ENCODE data around the gene SNRNP70. TPM values are rescaled to one million over a fixed set of nuclear protein-coding genes. Genes with fewer than 3 reads are reported as not detected.
A peak's percentile ranks its signal among the peaks of the same experiment; 100 is the strongest.

SNRNP70 gene
- total and polyA plus RNA-seq, 10 of the 15 experiments (the other 5 are each of a cell fraction or from before 2014, with no cell fraction given), result 2.7 to 453 (median 159) TPM

GRCh38 chr19:49141352-49141751, 56.1 kb downstream of the SNRNP70 start (continued):
- TF ChIP-seq BHLHE40 (IDR thresholded peaks at IDR 0.05; ENCODE audit: borderline replicate concordance in 1 of 2, low read depth in 2 of 2, low read length in 1 of 2) (no peak), EED (IDR thresholded peaks at IDR 0.05; ENCODE audit: low read depth) (no peak), RUNX3 (IDR thresholded peaks at IDR 0.05; ENCODE audit: low read length) (no peak), MEF2B (IDR thresholded peaks at IDR 0.05; ENCODE audit: partially characterized antibody, poor library complexity, severe bottlenecking) (no peak), LARP7 (IDR thresholded peaks at IDR 0.05) (no peak), SPI1 (IDR thresholded peaks at IDR 0.05; ENCODE audit: borderline replicate concordance, insufficient read depth, low read depth, low read length) (no peak)

GRCh38 chr19:49142866-49143335, 57.6 kb downstream of the SNRNP70 start:
- Histone ChIP-seq H3K9me3 (replicated peaks; ENCODE audit: control insufficient read depth, insufficient read depth, low read length) (no peaks in the 10 kb centered on the region; the same call in 2 of the 3 replicates), H3K4me2 (ENCODE audit: control insufficient read depth, insufficient read depth) (peak overlapping the region; percentile 77), H3K27ac (ENCODE audit: control insufficient read depth, insufficient read depth) (no peak overlapping the region), H3K9ac (ENCODE audit: control insufficient read depth, insufficient read depth, low read length) (no peak overlapping the region), H3K4me3 (no peak overlapping the region; the same call in 1 of the 2 replicates), H3K27me3 (replicated peaks in 1 of 2; ENCODE audit: control insufficient read depth in 2 of 2, insufficient read depth in 2 of 2, low read length in 1 of 2) (no peaks in the 10 kb centered on the region; a peak in 1 of 4 replicates), H3K36me3 (ENCODE audit: control insufficient read depth in 2 of 2, insufficient read depth in 2 of 2, low read length in 1 of 2) (no peaks in the 10 kb centered on the region), H3K4me1 (ENCODE audit: control insufficient read depth, insufficient read depth, low read length) (no peaks in the 10 kb centered on the region; the same call in 1 of the 2 replicates), H2AFZ (ENCODE audit: control insufficient read depth, low read depth, low read length) (peak overlapping the region; percentile 51), H4K20me1 (ENCODE audit: control insufficient read depth, insufficient read depth) (no peaks in the 10 kb centered on the region), H3K79me2 (ENCODE audit: control insufficient read depth, insufficient read depth, low read length) (no peaks in the 10 kb centered on the region)
- ChIA-PET POLR2A (no interaction called here), SMC1A (ENCODE audit: uncharacterized antibody, unreplicated experiment) (no interaction called here), RAD21 (ENCODE audit: unreplicated experiment) (no interaction called here), CTCF (interaction anchor here (0.7 to 3.6 kb wide), 4 partner anchors 29 to 56 kb away, joined by 3 to 14 read pairs (median 4); partner anchors contain the start of gene LIN7B)
- ATAC-seq (peak; percentile 92), DNase-seq (ENCODE audit: low read depth, low spot score) (no peak), FAIRE-seq (peak; percentile 75)
- intact Hi-C loops (cut with micrococcal nuclease; ENCODE audit: unreplicated experiment), result no loop called here
- in situ Hi-C loops (cut with MboI), result no loop called here
- TF ChIP-seq CHD2 (IDR thresholded peaks at IDR 0.05; ENCODE audit: borderline replicate concordance, low read depth, low read length) (0 out of 2 replicates have a peak, but pooled peaks have one; percentile 23), ZBED1 (IDR thresholded peaks at IDR 0.05; ENCODE audit: borderline replicate concordance) (no peak), CBX5 (IDR thresholded peaks at IDR 0.05; ENCODE audit: low read depth) (no peak), USF1 (IDR thresholded peaks at IDR 0.05; ENCODE audit: borderline replicate concordance, extremely low read length, insufficient read depth, low read depth, low read length) (no peak), HDGF (IDR thresholded peaks at IDR 0.05) (peak; percentile 63; the same call in 1 of the 2 replicates), HCFC1 (IDR thresholded peaks at IDR 0.05; ENCODE audit: low read length) (no peak), PKNOX1 (IDR thresholded peaks at IDR 0.05) (0 out of 2 replicates have a peak, but pooled peaks have one; percentile 5), NR2F1 (conservative IDR thresholded peaks at IDR 0.05) (no peak), FOS (IDR thresholded peaks at IDR 0.05; ENCODE audit: borderline replicate concordance, extremely low read depth, insufficient read length) (peak; percentile 14), RB1 (IDR thresholded peaks at IDR 0.05; ENCODE audit: borderline replicate concordance) (no peak), BCL3 (IDR thresholded peaks at IDR 0.05; ENCODE audit: borderline replicate concordance, insufficient read depth, low read depth, low read length, poor library complexity, severe bottlenecking) (no peak), SP1 (IDR thresholded peaks at IDR 0.05; ENCODE audit: low read depth, low read length) (peak; percentile 84), MTA3 (IDR thresholded peaks at IDR 0.05; ENCODE audit: borderline replicate concordance, low read length) (no peak), BHLHE40 (IDR thresholded peaks at IDR 0.05; ENCODE audit: borderline replicate concordance in 1 of 2, low read depth in 2 of 2, low read length in 1 of 2) (no peak), KAT2A (conservative IDR thresholded peaks at IDR 0.05; ENCODE audit: control insufficient read depth, low read depth, low read length) (no peak), NFYB (IDR thresholded peaks at IDR 0.05; ENCODE audit: insufficient read depth, low read depth, low read length) (0 out of 2 replicates have a peak, but pooled peaks have one; percentile 31)
- no TSS peak for BruUV-seq (replicated peaks)
- 11% methylated on average over 21 of the region's 21 CpGs for WGBS (ENCODE audit: insufficient coverage, insufficient replicate concordance, low lambda C conversion rate, missing lambda C conversion rate)

Measured in GM12878 (cell line).